ENCODE measurements around the gene SPTBN1.

DNA sequence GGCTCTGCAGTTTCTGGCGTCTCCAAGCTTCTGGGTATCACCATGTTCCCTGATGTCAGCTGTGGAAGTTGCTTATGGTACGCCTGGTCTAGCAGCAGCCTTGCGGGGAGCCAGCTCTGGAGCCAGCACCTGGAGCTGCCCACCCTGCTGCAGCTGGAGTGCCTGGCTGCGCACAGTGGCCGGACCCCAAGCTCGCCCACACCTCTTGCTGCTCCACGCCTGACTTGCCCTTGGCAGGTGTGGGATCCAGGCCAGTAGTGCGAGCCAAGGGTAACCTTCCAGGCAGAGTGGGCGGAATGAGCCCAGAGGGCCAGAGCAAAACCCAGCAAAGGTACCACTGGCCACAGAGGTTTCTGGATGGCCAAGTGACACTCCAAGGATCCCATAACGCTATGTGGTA, 254.1 kb downstream of the SPTBN1 start:
- TF ChIP-seq EZH2 (IDR thresholded peaks at IDR 0.05; ENCODE audit: low read length, unreplicated experiment): no peak
- TF ChIP-seq, protein P1, sequence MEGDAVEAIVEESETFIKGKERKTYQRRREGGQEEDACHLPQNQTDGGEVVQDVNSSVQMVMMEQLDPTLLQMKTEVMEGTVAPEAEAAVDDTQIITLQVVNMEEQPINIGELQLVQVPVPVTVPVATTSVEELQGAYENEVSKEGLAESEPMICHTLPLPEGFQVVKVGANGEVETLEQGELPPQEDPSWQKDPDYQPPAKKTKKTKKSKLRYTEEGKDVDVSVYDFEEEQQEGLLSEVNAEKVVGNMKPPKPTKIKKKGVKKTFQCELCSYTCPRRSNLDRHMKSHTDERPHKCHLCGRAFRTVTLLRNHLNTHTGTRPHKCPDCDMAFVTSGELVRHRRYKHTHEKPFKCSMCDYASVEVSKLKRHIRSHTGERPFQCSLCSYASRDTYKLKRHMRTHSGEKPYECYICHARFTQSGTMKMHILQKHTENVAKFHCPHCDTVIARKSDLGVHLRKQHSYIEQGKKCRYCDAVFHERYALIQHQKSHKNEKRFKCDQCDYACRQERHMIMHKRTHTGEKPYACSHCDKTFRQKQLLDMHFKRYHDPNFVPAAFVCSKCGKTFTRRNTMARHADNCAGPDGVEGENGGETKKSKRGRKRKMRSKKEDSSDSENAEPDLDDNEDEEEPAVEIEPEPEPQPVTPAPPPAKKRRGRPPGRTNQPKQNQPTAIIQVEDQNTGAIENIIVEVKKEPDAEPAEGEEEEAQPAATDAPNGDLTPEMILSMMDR (conservative IDR thresholded peaks at IDR 0.05; ENCODE audit: low read depth, low read length): no peak

All from PC-3 (cell line).